ENCODE measurements around the gene JAM3. TPM values are rescaled to one million over a fixed set of nuclear protein-coding genes. Genes with fewer than 3 reads are reported as not detected.

JAM3 gene
- total and polyA plus RNA-seq, 10 of the 15 experiments (the other 5 are each of a cell fraction or from before 2014, with no cell fraction given): 0.04 to 1.1 (median 0.32) TPM; not detected in 1

DNA sequence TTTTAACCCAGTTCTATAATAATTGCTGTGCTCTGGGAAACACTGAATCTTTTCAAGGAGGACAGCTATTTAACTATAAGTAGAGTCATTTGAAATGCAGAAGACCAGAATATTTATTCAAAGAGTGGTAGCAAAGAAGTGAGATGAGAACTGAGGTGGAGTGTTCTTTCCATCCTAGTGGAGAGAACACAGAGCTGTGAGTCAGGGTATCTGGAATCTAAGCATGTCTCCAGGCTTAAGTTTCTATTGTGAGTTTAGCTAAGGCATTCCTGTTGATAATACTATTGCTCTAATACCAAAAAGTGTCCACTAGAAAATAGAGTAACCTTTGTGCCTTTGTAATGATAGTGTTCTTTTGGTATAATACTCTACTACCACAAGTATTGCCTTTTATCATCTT is 32.4 kb downstream of the JAM3 start:
- Histone ChIP-seq H3K27me3 (replicated peaks in 1 of 2; ENCODE audit: control insufficient read depth in 2 of 2, insufficient read depth in 2 of 2, low read length in 1 of 2) (no peaks in the 10 kb centered on the region), H4K20me1 (ENCODE audit: control insufficient read depth, insufficient read depth) (no peaks in the 10 kb centered on the region), H3K9ac (ENCODE audit: control insufficient read depth, insufficient read depth, low read length) (no peak overlapping the region), H3K4me2 (ENCODE audit: control insufficient read depth, insufficient read depth) (no peak overlapping the region), H3K9me3 (replicated peaks; ENCODE audit: control insufficient read depth, insufficient read depth, low read length) (no peaks in the 10 kb centered on the region), H3K36me3 (ENCODE audit: control insufficient read depth in 2 of 2, insufficient read depth in 2 of 2, low read length in 1 of 2) (no peaks in the 10 kb centered on the region), H3K79me2 (ENCODE audit: control insufficient read depth, insufficient read depth, low read length) (no peaks in the 10 kb centered on the region), H3K4me3 (no peak overlapping the region), H3K4me1 (ENCODE audit: control insufficient read depth, insufficient read depth, low read length) (no peaks in the 10 kb centered on the region), H3K27ac (ENCODE audit: control insufficient read depth, insufficient read depth) (no peak overlapping the region), H2AFZ (ENCODE audit: control insufficient read depth, low read depth, low read length) (no peak overlapping the region)
- in situ Hi-C loops (cut with MboI): no loop called here
- TF ChIP-seq RELA (IDR thresholded peaks at IDR 0.05; ENCODE audit: borderline replicate concordance, partially characterized antibody) (no peak), ZZZ3 (IDR thresholded peaks at IDR 0.05; ENCODE audit: control insufficient read depth, insufficient read length, low read depth) (no peak), CEBPB (IDR thresholded peaks at IDR 0.05; ENCODE audit: borderline replicate concordance in 1 of 2, low read depth in 2 of 2, low read length in 2 of 2) (no peak), CBFB (IDR thresholded peaks at IDR 0.05; ENCODE audit: low read depth) (no peak), SMAD5 (IDR thresholded peaks at IDR 0.05; ENCODE audit: low read depth) (no peak), ASH2L (IDR thresholded peaks at IDR 0.05; ENCODE audit: borderline replicate concordance, low read depth) (no peak), KAT2A (conservative IDR thresholded peaks at IDR 0.05; ENCODE audit: control insufficient read depth, low read depth, low read length) (no peak), ATF7 (IDR thresholded peaks at IDR 0.05; ENCODE audit: low read depth) (no peak), SMC3 (IDR thresholded peaks at IDR 0.05; ENCODE audit: borderline replicate concordance, low read length) (no peak), STAT1 (conservative IDR thresholded peaks at IDR 0.05) (no peak), SREBF1 (IDR thresholded peaks at IDR 0.05; ENCODE audit: low read length) (no peak)
- TF ChIP-seq, protein P1, sequence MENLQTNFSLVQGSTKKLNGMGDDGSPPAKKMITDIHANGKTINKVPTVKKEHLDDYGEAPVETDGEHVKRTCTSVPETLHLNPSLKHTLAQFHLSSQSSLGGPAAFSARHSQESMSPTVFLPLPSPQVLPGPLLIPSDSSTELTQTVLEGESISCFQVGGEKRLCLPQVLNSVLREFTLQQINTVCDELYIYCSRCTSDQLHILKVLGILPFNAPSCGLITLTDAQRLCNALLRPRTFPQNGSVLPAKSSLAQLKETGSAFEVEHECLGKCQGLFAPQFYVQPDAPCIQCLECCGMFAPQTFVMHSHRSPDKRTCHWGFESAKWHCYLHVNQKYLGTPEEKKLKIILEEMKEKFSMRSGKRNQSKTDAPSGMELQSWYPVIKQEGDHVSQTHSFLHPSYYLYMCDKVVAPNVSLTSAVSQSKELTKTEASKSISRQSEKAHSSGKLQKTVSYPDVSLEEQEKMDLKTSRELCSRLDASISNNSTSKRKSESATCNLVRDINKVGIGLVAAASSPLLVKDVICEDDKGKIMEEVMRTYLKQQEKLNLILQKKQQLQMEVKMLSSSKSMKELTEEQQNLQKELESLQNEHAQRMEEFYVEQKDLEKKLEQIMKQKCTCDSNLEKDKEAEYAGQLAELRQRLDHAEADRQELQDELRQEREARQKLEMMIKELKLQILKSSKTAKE (IDR thresholded peaks at IDR 0.05; ENCODE audit: low read depth, poor library complexity, severe bottlenecking): no peak
- TF ChIP-seq, protein P2, sequence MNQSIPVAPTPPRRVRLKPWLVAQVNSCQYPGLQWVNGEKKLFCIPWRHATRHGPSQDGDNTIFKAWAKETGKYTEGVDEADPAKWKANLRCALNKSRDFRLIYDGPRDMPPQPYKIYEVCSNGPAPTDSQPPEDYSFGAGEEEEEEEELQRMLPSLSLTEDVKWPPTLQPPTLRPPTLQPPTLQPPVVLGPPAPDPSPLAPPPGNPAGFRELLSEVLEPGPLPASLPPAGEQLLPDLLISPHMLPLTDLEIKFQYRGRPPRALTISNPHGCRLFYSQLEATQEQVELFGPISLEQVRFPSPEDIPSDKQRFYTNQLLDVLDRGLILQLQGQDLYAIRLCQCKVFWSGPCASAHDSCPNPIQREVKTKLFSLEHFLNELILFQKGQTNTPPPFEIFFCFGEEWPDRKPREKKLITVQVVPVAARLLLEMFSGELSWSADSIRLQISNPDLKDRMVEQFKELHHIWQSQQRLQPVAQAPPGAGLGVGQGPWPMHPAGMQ (IDR thresholded peaks at IDR 0.05; ENCODE audit: borderline replicate concordance): no peak
- TF ChIP-seq, protein P3, sequence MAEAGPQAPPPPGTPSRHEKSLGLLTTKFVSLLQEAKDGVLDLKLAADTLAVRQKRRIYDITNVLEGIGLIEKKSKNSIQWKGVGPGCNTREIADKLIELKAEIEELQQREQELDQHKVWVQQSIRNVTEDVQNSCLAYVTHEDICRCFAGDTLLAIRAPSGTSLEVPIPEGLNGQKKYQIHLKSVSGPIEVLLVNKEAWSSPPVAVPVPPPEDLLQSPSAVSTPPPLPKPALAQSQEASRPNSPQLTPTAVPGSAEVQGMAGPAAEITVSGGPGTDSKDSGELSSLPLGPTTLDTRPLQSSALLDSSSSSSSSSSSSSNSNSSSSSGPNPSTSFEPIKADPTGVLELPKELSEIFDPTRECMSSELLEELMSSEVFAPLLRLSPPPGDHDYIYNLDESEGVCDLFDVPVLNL (IDR thresholded peaks at IDR 0.05; ENCODE audit: low read depth, low read length): no peak
- SMC1A ChIA-PET (ENCODE audit: uncharacterized antibody, unreplicated experiment): no interaction called here
- intact Hi-C loops (cut with micrococcal nuclease; ENCODE audit: unreplicated experiment): no loop called here
- CTCF ChIA-PET: interaction anchor here (1.1 kb wide), 1 partner anchor 51 kb away, joined by 6 read pairs; no protein-coding TSS in a partner anchor
- ATAC-seq (no peak), FAIRE-seq (no peak), DNase-seq (ENCODE audit: low read depth, low spot score) (no peak)
- BruUV-seq (replicated peaks): no TSS peak
- POLR2A ChIA-PET: no interaction called here
- RAD21 ChIA-PET (ENCODE audit: unreplicated experiment): no interaction called here

Data from GM12878 (cell line).